WERI-Rb-1 (cell line): ENCODE measurements around the gene CHST7.

Source experiments
- DNase-seq: peaks from one replicate; pipeline ENCODE4 v3.0.0-alpha.2; 2020
- H3K27ac ChIP-seq: fragments of 250-450 bp; sonication (Bioruptor Pico); 2 replicates; pipeline ENCODE4 v1.5.1; 2020; ENCODE audit warnings: mild to moderate bottlenecking, moderate library complexity
- H3K27me3 ChIP-seq: fragments of 250-450 bp; sonication (Bioruptor Pico); 2 replicates; pipeline ENCODE4 v1.5.1; 2021; ENCODE audit warnings: mild to moderate bottlenecking, low read depth, moderate library complexity; ENCODE audit not compliant: insufficient read depth, severe bottlenecking
- H3K36me3 ChIP-seq: fragments of 250-450 bp; sonication (Bioruptor Pico); 2 replicates; pipeline ENCODE4 v1.5.1; 2020; ENCODE audit warnings: mild to moderate bottlenecking, moderate library complexity
- H3K4me3 ChIP-seq: 2 replicates; pipeline ENCODE4 v1.5.1; 2011; ENCODE audit warnings: low read depth, mild to moderate bottlenecking, control low read depth, low read length
- H3K9me3 ChIP-seq: fragments of 250-450 bp; sonication (Bioruptor Pico); 2 replicates; pipeline ENCODE4 v1.5.1; 2021; ENCODE audit warnings: mild to moderate bottlenecking, moderate library complexity; ENCODE audit not compliant: severe bottlenecking
- CTCF ChIP-seq: IDR thresholded peaks from 2 replicates; pipeline ENCODE4 v1.5.1; 2011; ENCODE audit warnings: low read depth, mild to moderate bottlenecking, control low read depth, inconsistent platforms, low read length

Gene CHST7

GRCh38 chrX:46554942-46555341 lies 18.6 kb upstream of the CHST7 start:
- Histone ChIP-seq H3K36me3 (no peaks in the 10 kb centered on the region), H3K27me3 (no peaks in the 10 kb centered on the region), H3K27ac (no peak overlapping the region), H3K9me3 (no peaks in the 10 kb centered on the region), H3K4me3 (no peak overlapping the region)
- DNase-seq = no peak
- TF ChIP-seq CTCF = no peak

- no peak overlapping the region for H3K27ac ChIP-seq
- no peak overlapping the region for H3K4me3 ChIP-seq
- no peaks in the 10 kb centered on the region for H3K36me3 ChIP-seq
- H3K9me3 ChIP-seq = no peaks in the 10 kb centered on the region
- no peaks in the 10 kb centered on the region for H3K27me3 ChIP-seq
- no peak for DNase-seq
- no peak for TF ChIP-seq CTCF
Observed at GRCh38 chrX:46559062-46559461, 14.5 kb upstream of the CHST7 start.

GRCh38 chrX:46561824-46562657 lies 11.5 kb upstream of the CHST7 start:
- no peak for TF ChIP-seq CTCF
- no peak overlapping the region for H3K27ac ChIP-seq
- H3K9me3 ChIP-seq = no peaks in the 10 kb centered on the region
- no peaks in the 10 kb centered on the region for H3K36me3 ChIP-seq
- H3K4me3 ChIP-seq = no peak overlapping the region
- DNase-seq = no peak
- no peaks in the 10 kb centered on the region for H3K27me3 ChIP-seq

GRCh38 chrX:46567388-46567787 lies 6.2 kb upstream of the CHST7 start:
- H3K4me3 ChIP-seq = no peak overlapping the region
- TF ChIP-seq CTCF = no peak
- no peaks in the 10 kb centered on the region for H3K36me3 ChIP-seq
- no peak overlapping the region for H3K27ac ChIP-seq
- DNase-seq = no peak
- H3K27me3 ChIP-seq = no peaks in the 10 kb centered on the region
- no peaks in the 10 kb centered on the region for H3K9me3 ChIP-seq

- H3K27me3 ChIP-seq = peaks cover 5% of the 10 kb centered on the region
- H3K27ac ChIP-seq = no peak overlapping the region
- no peaks in the 10 kb centered on the region for H3K36me3 ChIP-seq
- H3K9me3 ChIP-seq = no peaks in the 10 kb centered on the region
- no peak for TF ChIP-seq CTCF
- no peak for DNase-seq
- no peak overlapping the region for H3K4me3 ChIP-seq
Observed at GRCh38 chrX:46569621-46570020, 3.9 kb upstream of the CHST7 start.
